ENCODE results near the gene NFIB.

- TF ChIP-seq ELK1 (IDR thresholded peaks at IDR 0.05; ENCODE audit: borderline replicate concordance, low read depth, low read length) (no peak), CTCF (conservative IDR thresholded peaks at IDR 0.05; ENCODE audit: low read depth, low read length) (no peak), POLR2A (IDR thresholded peaks at IDR 0.05; ENCODE audit: low read depth, low read length) (no peak), MXI1 (IDR thresholded peaks at IDR 0.05; ENCODE audit: borderline replicate concordance, low read depth, low read length) (no peak), RFX5 (IDR thresholded peaks at IDR 0.05; ENCODE audit: low read depth, low read length) (no peak), MAZ (IDR thresholded peaks at IDR 0.05; ENCODE audit: borderline replicate concordance, low read depth, low read length) (no peak), RCOR1 (IDR thresholded peaks at IDR 0.05; ENCODE audit: insufficient replicate concordance, low read length) (no peak), FOS (IDR thresholded peaks at IDR 0.05; ENCODE audit: low read depth, low read length) (no peak)
These were observed 124.8 kb downstream of the NFIB start for GRCh38 chr9:14189146-14189545.
